ENCODE results near the gene CSNK2A3. TPM values are rescaled to one million over a fixed set of nuclear protein-coding genes. Genes with fewer than 3 reads are reported as not detected.

Gene CSNK2A3
- total RNA-seq, 1 experiment from 2014 or later = 1.6 TPM

- BruUV-seq (replicated peaks) = no TSS peak
- no peaks in the 10 kb centered on the region for H3K79me2 ChIP-seq (ENCODE audit: low read depth)
- no peak overlapping the region for H3K4me3 ChIP-seq
- no peak overlapping the region for H3K4me2 ChIP-seq
- no peaks in the 10 kb centered on the region for H4K20me1 ChIP-seq (ENCODE audit: insufficient read depth)
- H3K9me3 ChIP-seq (ENCODE audit: insufficient read depth, low read depth) = no peaks in the 10 kb centered on the region
- TF ChIP-seq EZH2 (IDR thresholded peaks at IDR 0.05; ENCODE audit: low read depth) = no peak
- no peak for TF ChIP-seq CTCF (conservative IDR thresholded peaks at IDR 0.05)
- H2AFZ ChIP-seq = no peak overlapping the region
- no peak overlapping the region for H3K27ac ChIP-seq
- CTCF ChIA-PET = no interaction called here
- POLR2A ChIA-PET (ENCODE audit: unreplicated experiment) = no interaction called here
- peaks cover 45% of the 10 kb centered on the region for H3K27me3 ChIP-seq (ENCODE audit: insufficient read depth, low read depth)
- no peaks in the 10 kb centered on the region for H3K4me1 ChIP-seq (replicated peaks; ENCODE audit: insufficient read depth)
- no peak for DNase-seq
- H3K36me3 ChIP-seq (ENCODE audit: low read depth) = no peaks in the 10 kb centered on the region
- intact Hi-C loops (cut with micrococcal nuclease; ENCODE audit: unreplicated experiment) = no loop called here
- H3K9me2 ChIP-seq (ENCODE audit: insufficient read depth) = no peaks in the 10 kb centered on the region
- H3F3A ChIP-seq (ENCODE audit: insufficient read depth, low read depth) = no peaks in the 10 kb centered on the region
Measured at GRCh38 chr11:11396301-11397035, 43.4 kb upstream of the CSNK2A3 start.

- no peak overlapping the region for H3K4me2 ChIP-seq
- DNase-seq = no peak
- no peak overlapping the region for H2AFZ ChIP-seq
- no peaks in the 10 kb centered on the region for H3F3A ChIP-seq (ENCODE audit: insufficient read depth, low read depth)
- ChIA-PET POLR2A (ENCODE audit: unreplicated experiment) (no interaction called here), CTCF (no interaction called here)
- H3K27me3 ChIP-seq (ENCODE audit: insufficient read depth, low read depth) = peaks cover 52% of the 10 kb centered on the region
- H3K9me3 ChIP-seq (ENCODE audit: insufficient read depth, low read depth) = no peaks in the 10 kb centered on the region
- H3K4me3 ChIP-seq = no peak overlapping the region
- H3K36me3 ChIP-seq (ENCODE audit: low read depth) = no peaks in the 10 kb centered on the region
- intact Hi-C loops (cut with micrococcal nuclease; ENCODE audit: unreplicated experiment) = no loop called here
- H3K9me2 ChIP-seq (ENCODE audit: insufficient read depth) = no peaks in the 10 kb centered on the region
- TF ChIP-seq EZH2 (IDR thresholded peaks at IDR 0.05; ENCODE audit: low read depth) (no peak), CTCF (conservative IDR thresholded peaks at IDR 0.05) (no peak)
- H3K79me2 ChIP-seq (ENCODE audit: low read depth) = no peaks in the 10 kb centered on the region
- H3K4me1 ChIP-seq (replicated peaks; ENCODE audit: insufficient read depth) = no peaks in the 10 kb centered on the region
- H3K27ac ChIP-seq = no peak overlapping the region
- H4K20me1 ChIP-seq (ENCODE audit: insufficient read depth) = no peaks in the 10 kb centered on the region
- no TSS peak for BruUV-seq (replicated peaks)
Measured at GRCh38 chr11:11395126-11395525, 42.1 kb upstream of the CSNK2A3 start.

- Histone ChIP-seq H3K36me3 (ENCODE audit: low read depth) (no peaks in the 10 kb centered on the region), H3K79me2 (ENCODE audit: low read depth) (no peaks in the 10 kb centered on the region), H3F3A (ENCODE audit: insufficient read depth, low read depth) (no peaks in the 10 kb centered on the region), H3K27me3 (ENCODE audit: insufficient read depth, low read depth) (peaks cover 52% of the 10 kb centered on the region), H3K4me2 (no peak overlapping the region), H3K9me3 (ENCODE audit: insufficient read depth, low read depth) (no peaks in the 10 kb centered on the region), H3K9me2 (ENCODE audit: insufficient read depth) (no peaks in the 10 kb centered on the region), H2AFZ (no peak overlapping the region), H3K4me1 (replicated peaks; ENCODE audit: insufficient read depth) (no peaks in the 10 kb centered on the region), H4K20me1 (ENCODE audit: insufficient read depth) (no peaks in the 10 kb centered on the region), H3K4me3 (no peak overlapping the region), H3K27ac (no peak overlapping the region)
- TF ChIP-seq EZH2 (IDR thresholded peaks at IDR 0.05; ENCODE audit: low read depth) (no peak), CTCF (conservative IDR thresholded peaks at IDR 0.05) (no peak)
- intact Hi-C loops (cut with micrococcal nuclease; ENCODE audit: unreplicated experiment) = no loop called here
- no TSS peak for BruUV-seq (replicated peaks)
- ChIA-PET POLR2A (ENCODE audit: unreplicated experiment) (no interaction called here), CTCF (no interaction called here)
- DNase-seq = no peak
Measured at GRCh38 chr11:11394241-11394640, 41.2 kb upstream of the CSNK2A3 start.

Measured in PC-9 (cell line).